Non-pigmented ciliary epithelial cell (primary cell): ENCODE results near the gene GPD2.
"Not testable (repeated sequence)": the region's sequence is repeated elsewhere in the genome, so short reads cannot be mapped to it uniquely, and the experiment has no call there.

Experiments
- DNase-seq: peaks from one replicate; pipeline ENCODE4 v3.0.0-alpha.2; 2010; ENCODE audit warnings: low read depth

GPD2 gene

GRCh38 chr2:156590085-156590739 lies 154.0 kb downstream of the GPD2 start:
- no peak for DNase-seq

- DNase-seq, result no peak
Measured at GRCh38 chr2:156592809-156593593, 156.8 kb downstream of the GPD2 start.

- DNase-seq, result no peak
Measured at GRCh38 chr2:156593594-156593921, 157.4 kb downstream of the GPD2 start.

- DNase-seq, result no peak
Measured at GRCh38 chr2:156598563-156598962, 162.4 kb downstream of the GPD2 start.

- DNase-seq, result no peak
Measured at GRCh38 chr2:156600196-156600595, 164.0 kb downstream of the GPD2 start.

- no peak for DNase-seq
Measured at GRCh38 chr2:156601855-156602551, 165.8 kb downstream of the GPD2 start.

- DNase-seq, result no peak
Measured at GRCh38 chr2:156602552-156602933, 166.4 kb downstream of the GPD2 start.

GRCh38 chr2:156615836-156616322 lies 179.7 kb downstream of the GPD2 start:
- DNase-seq, result no peak

- not testable (repeated sequence) for DNase-seq
Measured at GRCh38 chr2:156618071-156618470, 181.9 kb downstream of the GPD2 start.

GRCh38 chr2:156619021-156619539 lies 182.9 kb downstream of the GPD2 start:
- no peak for DNase-seq

GRCh38 chr2:156622491-156622890 lies 186.3 kb downstream of the GPD2 start:
- no peak for DNase-seq

- no peak for DNase-seq
Measured at GRCh38 chr2:156625360-156626170, 189.4 kb downstream of the GPD2 start.

GRCh38 chr2:156626931-156627330 lies 190.8 kb downstream of the GPD2 start:
- no peak for DNase-seq

- DNase-seq, result no peak
Measured at GRCh38 chr2:156630579-156631337, 194.6 kb downstream of the GPD2 start.

- no peak for DNase-seq
Measured at GRCh38 chr2:156635646-156636045, 199.5 kb downstream of the GPD2 start.
